ENCODE data around the gene TMEM205. TPM values are rescaled to one million over a fixed set of nuclear protein-coding genes. Genes with fewer than 3 reads are reported as not detected.

The TMEM205 gene
- total RNA-seq, 1 experiment from 2014 or later: 93.1 TPM

GRCh38 chr19:11370744-11371143, 24.7 kb upstream of the TMEM205 start:
- H3K4me3 Mint-ChIP-seq (ENCODE audit: unreplicated experiment): no peak overlapping the region
- ChIA-PET POLR2A (interaction anchor here (0.9 to 1.9 kb wide), 2 partner anchors 11 to 32 kb away, joined by 5 read pairs; partner anchors contain the start of gene RAB3D), CTCF (interaction anchor here (0.6 kb wide), 1 partner anchor 63 kb away, joined by 3 read pairs; no protein-coding TSS in a partner anchor)
- H3K9me3 Mint-ChIP-seq (ENCODE audit: unreplicated experiment): no peaks in the 10 kb centered on the region
- BruUV-seq (replicated peaks): no TSS peak
- no peak for DNase-seq (ENCODE audit: unreplicated experiment)
- no peak for TF ChIP-seq CTCF (IDR thresholded peaks at IDR 0.05; ENCODE audit: unreplicated experiment)
- no peak overlapping the region for H3K27ac Mint-ChIP-seq (ENCODE audit: low read depth, unreplicated experiment)
- intact Hi-C loops (cut with micrococcal nuclease): no loop called here
- peaks cover 15% of the 10 kb centered on the region for H3K36me3 Mint-ChIP-seq (ENCODE audit: insufficient read depth, unreplicated experiment)
- H3K27me3 Mint-ChIP-seq (ENCODE audit: insufficient read depth, unreplicated experiment): no peaks in the 10 kb centered on the region
- no peaks in the 10 kb centered on the region for H3K4me1 Mint-ChIP-seq (ENCODE audit: insufficient read depth, unreplicated experiment)

- ChIA-PET POLR2A (interaction anchor here (1.6 kb wide), 1 partner anchor 21 kb away, joined by 6 read pairs; the partner anchor contains the start of genes CCDC159 and TMEM205), CTCF (interaction anchor here (0.8 to 1.9 kb wide), 2 partner anchors 14 to 56 kb away, joined by 5 to 6 read pairs; no protein-coding TSS in a partner anchor)
- no peaks in the 10 kb centered on the region for H3K4me1 Mint-ChIP-seq (ENCODE audit: insufficient read depth, unreplicated experiment)
- H3K9me3 Mint-ChIP-seq (ENCODE audit: unreplicated experiment): no peaks in the 10 kb centered on the region
- H3K36me3 Mint-ChIP-seq (ENCODE audit: insufficient read depth, unreplicated experiment): peaks cover 31% of the 10 kb centered on the region
- intact Hi-C loops (cut with micrococcal nuclease): no loop called here
- no peaks in the 10 kb centered on the region for H3K27me3 Mint-ChIP-seq (ENCODE audit: insufficient read depth, unreplicated experiment)
- no peak overlapping the region for H3K27ac Mint-ChIP-seq (ENCODE audit: low read depth, unreplicated experiment)
- no TSS peak for BruUV-seq (replicated peaks)
- no peak for DNase-seq (ENCODE audit: unreplicated experiment)
- H3K4me3 Mint-ChIP-seq (ENCODE audit: unreplicated experiment): no peak overlapping the region
- no peak for TF ChIP-seq CTCF (IDR thresholded peaks at IDR 0.05; ENCODE audit: unreplicated experiment)
Measured at GRCh38 chr19:11367528-11367927, 21.5 kb upstream of the TMEM205 start.

GRCh38 chr19:11365557-11366117, 19.6 kb upstream of the TMEM205 start:
- Mint-ChIP-seq H3K27ac (ENCODE audit: low read depth, unreplicated experiment) (no peak overlapping the region), H3K4me1 (ENCODE audit: insufficient read depth, unreplicated experiment) (no peaks in the 10 kb centered on the region), H3K9me3 (ENCODE audit: unreplicated experiment) (no peaks in the 10 kb centered on the region), H3K4me3 (ENCODE audit: unreplicated experiment) (no peak overlapping the region), H3K36me3 (ENCODE audit: insufficient read depth, unreplicated experiment) (peaks cover 45% of the 10 kb centered on the region), H3K27me3 (ENCODE audit: insufficient read depth, unreplicated experiment) (no peaks in the 10 kb centered on the region)
- no TSS peak for BruUV-seq (replicated peaks)
- DNase-seq (ENCODE audit: unreplicated experiment): no peak
- intact Hi-C loops (cut with micrococcal nuclease): no loop called here
- CTCF ChIA-PET: interaction anchor here (0.7 kb wide), 1 partner anchor 335 kb away, joined by 3 read pairs; no protein-coding TSS in a partner anchor
- POLR2A ChIA-PET: interaction anchor here (0.7 kb wide), 1 partner anchor 9 kb away, joined by 3 read pairs; the partner anchor contains the start of gene SWSAP1
- no peak for TF ChIP-seq CTCF (IDR thresholded peaks at IDR 0.05; ENCODE audit: unreplicated experiment)

- CTCF ChIA-PET: no interaction called here
- Mint-ChIP-seq H3K9me3 (ENCODE audit: unreplicated experiment) (no peaks in the 10 kb centered on the region), H3K27ac (ENCODE audit: low read depth, unreplicated experiment) (no peak overlapping the region), H3K36me3 (ENCODE audit: insufficient read depth, unreplicated experiment) (peaks cover 40% of the 10 kb centered on the region), H3K4me3 (ENCODE audit: unreplicated experiment) (no peak overlapping the region), H3K27me3 (ENCODE audit: insufficient read depth, unreplicated experiment) (no peaks in the 10 kb centered on the region), H3K4me1 (ENCODE audit: insufficient read depth, unreplicated experiment) (no peaks in the 10 kb centered on the region)
- POLR2A ChIA-PET: interaction anchor here (1.1 kb wide), 1 partner anchor 9 kb away, joined by 3 read pairs; no protein-coding TSS in a partner anchor
- no peak for DNase-seq (ENCODE audit: unreplicated experiment)
- intact Hi-C loops (cut with micrococcal nuclease): no loop called here
- TF ChIP-seq CTCF (IDR thresholded peaks at IDR 0.05; ENCODE audit: unreplicated experiment): no peak
- TSS peak; percentile 52 for BruUV-seq (replicated peaks)
Measured at GRCh38 chr19:11364935-11365334, 18.9 kb upstream of the TMEM205 start.

All from MCF 10A (cell line).